ENCODE results near the gene KRTAP4-12.
"Not testable (repeated sequence)": the region's sequence is repeated elsewhere in the genome, so short reads cannot be mapped to it uniquely, and the experiment has no call there.

Gene KRTAP4-12

GRCh38 chr17:41103896-41104295, 20.1 kb downstream of the KRTAP4-12 start:
- Histone ChIP-seq H3K4me3 (ENCODE audit: low read depth, low read length) (no peak overlapping the region), H3K27ac (no peak overlapping the region), H3K27me3 (ENCODE audit: insufficient read depth, low read depth, severe bottlenecking) (peaks cover 28% of the 10 kb centered on the region), H3K9me3 (ENCODE audit: severe bottlenecking) (no peaks in the 10 kb centered on the region), H3K36me3 (no peaks in the 10 kb centered on the region)
- DNase-seq: no peak
- TF ChIP-seq CTCF (IDR thresholded peaks at IDR 0.05; ENCODE audit: low read depth, low read length): no peak

- Histone ChIP-seq H3K4me3 (ENCODE audit: low read depth, low read length) (no peak within 1 kb of the TSS), H3K36me3 (no peaks in the 10 kb centered on the region)
- no peak for TF ChIP-seq CTCF (IDR thresholded peaks at IDR 0.05; ENCODE audit: low read depth, low read length)
These were observed 22.3 kb downstream of the KRTAP4-12 start, which contains the start of gene KRTAP4-16 for GRCh38 chr17:41101586-41102259. TSS of gene KRTAP4-16 (minus strand) at chr17:41102209. CDS start at chr17:41102209, 0 bp downstream.

GRCh38 chr17:41099682-41100480, 24.1 kb downstream of the KRTAP4-12 start:
- not testable (repeated sequence) for H3K9me3 ChIP-seq (ENCODE audit: severe bottlenecking); H3K27me3 ChIP-seq (ENCODE audit: insufficient read depth, low read depth, severe bottlenecking); H3K36me3 ChIP-seq; H3K4me3 ChIP-seq (ENCODE audit: low read depth, low read length); DNase-seq; H3K27ac ChIP-seq

More at GRCh38 chr17:41101586-41102259, 22.3 kb downstream of the KRTAP4-12 start, which contains the start of gene KRTAP4-16:
- Histone ChIP-seq H3K9me3 (ENCODE audit: severe bottlenecking) (no peaks in the 10 kb centered on the region), H3K27ac (no peak within 1 kb of the TSS), H3K27me3 (ENCODE audit: insufficient read depth, low read depth, severe bottlenecking) (peaks cover 13% of the 10 kb centered on the region)
- no peak for DNase-seq

GRCh38 chr17:41098481-41098880, 25.5 kb downstream of the KRTAP4-12 start:
- H3K27ac ChIP-seq: no peak overlapping the region
- TF ChIP-seq CTCF (IDR thresholded peaks at IDR 0.05; ENCODE audit: low read depth, low read length): no peak
- H3K4me3 ChIP-seq (ENCODE audit: low read depth, low read length): no peak overlapping the region
- no peaks in the 10 kb centered on the region for H3K9me3 ChIP-seq (ENCODE audit: severe bottlenecking)
- DNase-seq: no peak
- no peaks in the 10 kb centered on the region for H3K36me3 ChIP-seq
- peaks cover 14% of the 10 kb centered on the region for H3K27me3 ChIP-seq (ENCODE audit: insufficient read depth, low read depth, severe bottlenecking)

GRCh38 chr17:41098042-41098441, 25.9 kb downstream of the KRTAP4-12 start, which contains the start of gene KRTAP4-8:
TSS of gene KRTAP4-8 (minus strand) at chr17:41098142. CDS start at chr17:41098084, 58 bp downstream.
- H3K4me3 ChIP-seq (ENCODE audit: low read depth, low read length): no peak within 1 kb of the TSS
- H3K36me3 ChIP-seq: no peaks in the 10 kb centered on the region
- no peak for DNase-seq
- H3K27ac ChIP-seq: no peak within 1 kb of the TSS
- peaks cover 3% of the 10 kb centered on the region for H3K9me3 ChIP-seq (ENCODE audit: severe bottlenecking)
- peaks cover 14% of the 10 kb centered on the region for H3K27me3 ChIP-seq (ENCODE audit: insufficient read depth, low read depth, severe bottlenecking)
- no peak for TF ChIP-seq CTCF (IDR thresholded peaks at IDR 0.05; ENCODE audit: low read depth, low read length)

- Histone ChIP-seq H3K27ac (no peak overlapping the region), H3K36me3 (no peaks in the 10 kb centered on the region), H3K4me3 (ENCODE audit: low read depth, low read length) (no peak overlapping the region), H3K27me3 (ENCODE audit: insufficient read depth, low read depth, severe bottlenecking) (peaks cover 12% of the 10 kb centered on the region), H3K9me3 (ENCODE audit: severe bottlenecking) (peaks cover 3% of the 10 kb centered on the region)
- DNase-seq: no peak
- no peak for TF ChIP-seq CTCF (IDR thresholded peaks at IDR 0.05; ENCODE audit: low read depth, low read length)
These were observed 27.9 kb downstream of the KRTAP4-12 start for GRCh38 chr17:41096055-41096454.

GRCh38 chr17:41088760-41089352, 35.1 kb downstream of the KRTAP4-12 start:
- H3K27me3 ChIP-seq (ENCODE audit: insufficient read depth, low read depth, severe bottlenecking): peaks cover 12% of the 10 kb centered on the region
- not testable (repeated sequence) for DNase-seq; H3K4me3 ChIP-seq (ENCODE audit: low read depth, low read length); H3K27ac ChIP-seq; H3K36me3 ChIP-seq; H3K9me3 ChIP-seq (ENCODE audit: severe bottlenecking)

- not testable (repeated sequence) for H3K27ac ChIP-seq; H3K4me3 ChIP-seq (ENCODE audit: low read depth, low read length); DNase-seq; H3K9me3 ChIP-seq (ENCODE audit: severe bottlenecking); H3K36me3 ChIP-seq
- peaks cover 21% of the 10 kb centered on the region for H3K27me3 ChIP-seq (ENCODE audit: insufficient read depth, low read depth, severe bottlenecking)
These were observed 39.7 kb downstream of the KRTAP4-12 start, which contains the start of gene KRTAP4-7 for GRCh38 chr17:41084100-41084856. TSS of gene KRTAP4-7 (plus strand) at chr17:41084150. CDS start at chr17:41084207, 57 bp downstream.

Data from WERI-Rb-1 (cell line).